Thyroid gland (tissue), 4 donors: ENCODE data around the gene LNX1.

Experiments used
- CTCF ChIP-seq, 6 experiments: fragments of 200-600 bp in 3 of 6; fragments of 450-650 bp in 3 of 6; sonication (generic) in 3 of 6; IDR thresholded peaks; one replicate each; pipeline ENCODE4 v1.5.1; 2016 to 2019; ENCODE audit warnings: antibody characterized with exemption in 6 of 6, mild to moderate bottlenecking in 2 of 6, inconsistent platforms in 1 of 6, moderate library complexity in 1 of 6
- POLR2A ChIP-seq, 2 donors: fragments of 450-650 bp; IDR thresholded peaks; one replicate each; pipeline ENCODE4 v1.6.1; 2017; ENCODE audit warnings: antibody characterized with exemption in 2 of 2, mild to moderate bottlenecking in 2 of 2, moderate library complexity in 1 of 2

GRCh38 chr4:53465281-53465680 lies 126.0 kb downstream of the LNX1 start:
- TF ChIP-seq CTCF (IDR thresholded peaks at IDR 0.05), result no peak
- TF ChIP-seq POLR2A (IDR thresholded peaks at IDR 0.05), result no peak
